GM21528 (cell line): ENCODE data around the gene SVOP.

ENCODE experiments used
- ATAC-seq: cut with Tn5 transposase; IDR thresholded peaks from one replicate; pipeline ENCODE4 v1.9.1; 2021; ENCODE audit warnings: mild to moderate bottlenecking, moderate library complexity; ENCODE audit not compliant: unreplicated experiment, low FRiP score

The SVOP gene

GRCh38 chr12:108980831-108981618 is 39.8 kb downstream of the SVOP start:
- ATAC-seq = no peak

- no peak for ATAC-seq
These were observed 43.5 kb downstream of the SVOP start for GRCh38 chr12:108977360-108977759.

GRCh38 chr12:108975024-108975593 is 45.8 kb downstream of the SVOP start:
- ATAC-seq = no peak

GRCh38 chr12:108973629-108974152 is 47.2 kb downstream of the SVOP start:
- no peak for ATAC-seq

- ATAC-seq = no peak
These were observed 48.5 kb downstream of the SVOP start for GRCh38 chr12:108972358-108972757.

- no peak for ATAC-seq
These were observed 51.2 kb downstream of the SVOP start for GRCh38 chr12:108969622-108970021.

- no peak for ATAC-seq
These were observed 52.9 kb downstream of the SVOP start for GRCh38 chr12:108967869-108968540.

GRCh38 chr12:108966378-108967151 is 54.3 kb downstream of the SVOP start:
- no peak for ATAC-seq

GRCh38 chr12:108965886-108966285 is 55.0 kb downstream of the SVOP start:
- ATAC-seq = no peak

GRCh38 chr12:108964371-108965352 is 56.2 kb downstream of the SVOP start:
- ATAC-seq = no peak

GRCh38 chr12:108962256-108962655 is 58.6 kb downstream of the SVOP start:
- ATAC-seq = no peak

- no peak for ATAC-seq
These were observed 60.9 kb downstream of the SVOP start for GRCh38 chr12:108959748-108960655.

- no peak for ATAC-seq
These were observed 65.5 kb downstream of the SVOP start for GRCh38 chr12:108955225-108955835.

GRCh38 chr12:108950991-108951739 is 69.7 kb downstream of the SVOP start:
- ATAC-seq = no peak

- no peak for ATAC-seq
These were observed 70.9 kb downstream of the SVOP start for GRCh38 chr12:108949976-108950375.

GRCh38 chr12:108948367-108948766 is 72.5 kb downstream of the SVOP start:
- no peak for ATAC-seq

GRCh38 chr12:108947097-108947496 is 73.8 kb downstream of the SVOP start:
- no peak for ATAC-seq
